Upper lobe of right lung (tissue), 1 donor: ENCODE results near the gene PTPRN2. TPM values are rescaled to one million over a fixed set of nuclear protein-coding genes. Genes with fewer than 3 reads are reported as not detected.
A peak's percentile ranks its signal among the peaks of the same experiment; 100 is the strongest.

Experiments
- ATAC-seq: fragments of 200-7000 bp; cut with Tn5 transposase; one replicate; pipeline ENCODE4 v1.9.1; 2020; ENCODE audit warnings: mild to moderate bottlenecking, moderate library complexity
- DNase-seq: peaks from one replicate; pipeline ENCODE4 v3.0.0-alpha.2; 2020
- H3K27ac ChIP-seq: fragments of 200-600 bp; one replicate; pipeline ENCODE4 v1.8.0; 2022
- H3K27me3 ChIP-seq: fragments of 200-600 bp; one replicate; pipeline ENCODE4 v1.8.0; 2022; ENCODE audit warnings: mild to moderate bottlenecking
- H3K36me3 ChIP-seq: fragments of 200-600 bp; one replicate; pipeline ENCODE4 v1.8.0; 2022
- H3K4me1 ChIP-seq: fragments of 200-600 bp; one replicate; pipeline ENCODE4 v1.8.0; 2022
- H3K4me3 ChIP-seq: fragments of 200-600 bp; one replicate; pipeline ENCODE4 v1.8.0; 2022; ENCODE audit warnings: mild to moderate bottlenecking
- H3K9me3 ChIP-seq: fragments of 200-600 bp; one replicate; pipeline ENCODE4 v1.8.0; 2022
- intact Hi-C: fragments of 100-400 bp; cut with DNase I; formaldehyde crosslinking; loops from one replicate; pipeline ENCODE4 v1.11.0; 2022
- total RNA-seq: library from RNA; stranded (reverse); fragmentation: NEBNext Ultra II Directional; extraction: Animal tissue kit (Norgen Biotek cat#: 25700); gene quantifications from one replicate; pipeline ENCODE4 v1.2.1, GENCODE V29; 2021
- TF ChIP-seq, protein P1 (sequence below): fragments of 200-600 bp; IDR thresholded peaks from one replicate; pipeline ENCODE4 v1.8.0; 2022; ENCODE audit warnings: antibody characterized with exemption
- donor health status: DM: no; HTN: yes; CAD: no; lungs with severe emphysema.

PTPRN2 gene
- total RNA-seq, 1 donor from 2014 or later: 4.9 TPM

DNA sequence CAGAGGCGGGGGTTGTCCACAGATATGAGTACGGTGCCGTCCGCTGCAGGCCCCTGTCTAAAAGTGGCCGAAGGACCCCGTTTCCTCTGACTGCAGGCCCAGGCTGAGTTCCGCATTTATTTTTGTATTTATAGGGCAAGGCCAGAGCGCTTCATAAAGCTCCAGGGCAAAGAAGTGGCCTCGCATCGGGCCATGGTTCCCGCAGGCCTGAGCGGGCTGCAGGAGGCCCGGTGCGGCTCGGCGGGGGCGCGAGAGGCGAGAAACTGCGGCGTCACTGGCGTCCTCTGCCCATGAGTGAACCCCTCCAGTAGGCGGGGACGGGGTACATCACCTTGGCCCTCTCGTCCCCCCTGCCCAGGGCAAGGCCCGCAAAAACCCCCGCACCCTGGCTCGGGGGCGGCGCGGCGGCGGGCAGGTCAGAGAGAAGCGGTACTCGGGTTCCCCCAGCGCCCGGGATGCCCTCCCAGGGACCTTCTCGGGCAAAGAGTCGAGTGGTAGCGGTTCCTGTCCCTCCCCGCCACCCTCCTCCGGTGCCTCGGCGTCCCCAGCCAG lies 895.1 kb downstream of the PTPRN2 start:
- no peak for DNase-seq
- peaks cover 68% of the 10 kb centered on the region for H3K27me3 ChIP-seq
- H3K4me3 ChIP-seq: no peak overlapping the region
- peaks cover 10% of the 10 kb centered on the region for H3K4me1 ChIP-seq
- intact Hi-C loops: no loop called here
- ATAC-seq: no peak
- no peak overlapping the region for H3K27ac ChIP-seq
- H3K9me3 ChIP-seq: no peaks in the 10 kb centered on the region
- TF ChIP-seq, protein P1, sequence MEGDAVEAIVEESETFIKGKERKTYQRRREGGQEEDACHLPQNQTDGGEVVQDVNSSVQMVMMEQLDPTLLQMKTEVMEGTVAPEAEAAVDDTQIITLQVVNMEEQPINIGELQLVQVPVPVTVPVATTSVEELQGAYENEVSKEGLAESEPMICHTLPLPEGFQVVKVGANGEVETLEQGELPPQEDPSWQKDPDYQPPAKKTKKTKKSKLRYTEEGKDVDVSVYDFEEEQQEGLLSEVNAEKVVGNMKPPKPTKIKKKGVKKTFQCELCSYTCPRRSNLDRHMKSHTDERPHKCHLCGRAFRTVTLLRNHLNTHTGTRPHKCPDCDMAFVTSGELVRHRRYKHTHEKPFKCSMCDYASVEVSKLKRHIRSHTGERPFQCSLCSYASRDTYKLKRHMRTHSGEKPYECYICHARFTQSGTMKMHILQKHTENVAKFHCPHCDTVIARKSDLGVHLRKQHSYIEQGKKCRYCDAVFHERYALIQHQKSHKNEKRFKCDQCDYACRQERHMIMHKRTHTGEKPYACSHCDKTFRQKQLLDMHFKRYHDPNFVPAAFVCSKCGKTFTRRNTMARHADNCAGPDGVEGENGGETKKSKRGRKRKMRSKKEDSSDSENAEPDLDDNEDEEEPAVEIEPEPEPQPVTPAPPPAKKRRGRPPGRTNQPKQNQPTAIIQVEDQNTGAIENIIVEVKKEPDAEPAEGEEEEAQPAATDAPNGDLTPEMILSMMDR: no peak
- no peaks in the 10 kb centered on the region for H3K36me3 ChIP-seq

DNA sequence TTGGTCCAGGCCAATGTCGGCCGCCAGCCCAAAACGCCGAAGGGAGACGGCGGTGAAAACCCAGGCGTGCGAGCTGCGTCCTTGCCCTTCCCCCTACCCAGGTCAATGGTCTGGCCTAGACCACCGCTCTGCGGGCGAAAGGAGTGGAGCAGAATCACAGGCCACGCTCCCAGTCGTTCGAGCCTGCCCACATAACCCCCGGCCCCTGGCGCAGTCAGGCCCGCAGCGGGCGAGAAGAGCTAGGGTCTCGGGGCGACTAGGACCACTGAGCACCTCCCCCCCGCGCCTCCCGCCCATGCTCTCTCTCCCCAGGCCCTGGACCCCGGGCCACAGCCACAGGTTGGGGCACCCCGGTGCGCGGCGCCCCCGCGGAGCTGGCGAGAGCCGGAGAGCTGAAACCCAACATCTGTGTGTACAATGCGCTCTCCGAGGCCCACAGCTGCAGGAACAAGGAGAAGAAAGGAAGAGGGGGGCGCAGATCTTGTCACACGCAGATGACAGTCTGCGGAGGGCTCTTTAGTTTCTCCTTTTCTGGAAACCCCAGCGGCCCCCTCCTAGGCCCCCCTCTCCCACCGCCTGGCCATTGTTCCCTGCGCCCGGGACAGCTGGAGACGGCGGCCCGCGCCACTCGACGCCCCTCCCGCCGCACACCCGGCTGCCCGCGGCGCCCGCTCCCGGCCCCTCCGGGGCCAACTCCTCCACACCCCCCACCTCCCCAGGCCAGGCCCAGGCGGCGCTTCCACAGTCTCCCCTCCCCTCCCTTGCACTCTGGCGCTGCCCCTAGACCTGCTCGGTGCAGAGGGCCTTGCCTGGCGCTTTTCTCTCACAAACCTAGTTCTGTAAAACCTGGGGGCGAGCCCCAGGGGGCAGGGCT lies 895.8 kb downstream of the PTPRN2 start:
- DNase-seq (peak; percentile 63), ATAC-seq (no peak)
- intact Hi-C loops: no loop called here
- TF ChIP-seq, protein P1: no peak
- H3K4me3 ChIP-seq: peak overlapping the region; percentile 34
- H3K4me1 ChIP-seq: peaks cover 10% of the 10 kb centered on the region
- no peaks in the 10 kb centered on the region for H3K36me3 ChIP-seq
- H3K27ac ChIP-seq: no peak overlapping the region
- H3K9me3 ChIP-seq: no peaks in the 10 kb centered on the region
- peaks cover 75% of the 10 kb centered on the region for H3K27me3 ChIP-seq

DNA sequence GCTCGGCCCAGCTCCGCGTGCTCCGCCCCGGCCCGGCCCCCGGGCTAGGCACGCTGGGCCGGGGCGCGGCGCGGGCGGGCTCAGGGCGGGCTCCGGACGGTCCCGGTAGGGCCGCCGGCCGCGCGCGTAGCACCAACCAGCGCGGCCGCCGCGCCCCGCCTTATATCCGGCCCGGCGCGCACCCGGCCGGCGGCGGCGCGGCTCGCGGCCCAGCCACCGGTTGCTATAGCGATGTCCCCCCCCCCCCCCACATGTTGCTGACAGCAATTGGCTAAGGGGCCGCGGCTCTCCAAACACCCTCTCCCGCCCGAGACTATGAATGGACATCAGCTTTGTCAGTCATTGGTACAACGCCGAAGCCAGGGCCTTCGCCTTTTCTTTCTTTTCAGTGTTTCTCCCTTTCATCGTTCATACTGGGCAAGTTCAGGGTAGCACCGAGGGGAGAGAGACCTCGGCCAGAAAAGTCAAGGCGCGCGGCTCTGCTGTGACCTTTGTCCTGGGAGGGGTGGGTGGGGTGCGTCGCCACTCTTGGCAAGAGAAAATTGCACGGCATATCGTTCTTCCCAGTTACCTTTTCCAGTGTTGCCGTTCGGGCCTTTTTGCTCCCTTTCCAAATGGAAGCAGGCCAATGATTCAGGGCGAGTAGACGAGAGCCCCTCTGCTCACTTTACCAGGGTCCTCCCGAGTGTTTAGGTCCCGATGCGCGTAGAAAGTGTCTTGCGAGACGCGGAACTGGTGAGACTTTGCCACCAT lies 896.6 kb downstream of the PTPRN2 start:
- Histone ChIP-seq H3K4me1 (peaks cover 10% of the 10 kb centered on the region), H3K27ac (no peak overlapping the region), H3K4me3 (peak overlapping the region; percentile 34), H3K36me3 (no peaks in the 10 kb centered on the region), H3K27me3 (peaks cover 83% of the 10 kb centered on the region), H3K9me3 (no peaks in the 10 kb centered on the region)
- intact Hi-C loops: no loop called here
- TF ChIP-seq, protein P1: no peak
- DNase-seq (peak; percentile 40), ATAC-seq (peak; percentile 54)

DNA sequence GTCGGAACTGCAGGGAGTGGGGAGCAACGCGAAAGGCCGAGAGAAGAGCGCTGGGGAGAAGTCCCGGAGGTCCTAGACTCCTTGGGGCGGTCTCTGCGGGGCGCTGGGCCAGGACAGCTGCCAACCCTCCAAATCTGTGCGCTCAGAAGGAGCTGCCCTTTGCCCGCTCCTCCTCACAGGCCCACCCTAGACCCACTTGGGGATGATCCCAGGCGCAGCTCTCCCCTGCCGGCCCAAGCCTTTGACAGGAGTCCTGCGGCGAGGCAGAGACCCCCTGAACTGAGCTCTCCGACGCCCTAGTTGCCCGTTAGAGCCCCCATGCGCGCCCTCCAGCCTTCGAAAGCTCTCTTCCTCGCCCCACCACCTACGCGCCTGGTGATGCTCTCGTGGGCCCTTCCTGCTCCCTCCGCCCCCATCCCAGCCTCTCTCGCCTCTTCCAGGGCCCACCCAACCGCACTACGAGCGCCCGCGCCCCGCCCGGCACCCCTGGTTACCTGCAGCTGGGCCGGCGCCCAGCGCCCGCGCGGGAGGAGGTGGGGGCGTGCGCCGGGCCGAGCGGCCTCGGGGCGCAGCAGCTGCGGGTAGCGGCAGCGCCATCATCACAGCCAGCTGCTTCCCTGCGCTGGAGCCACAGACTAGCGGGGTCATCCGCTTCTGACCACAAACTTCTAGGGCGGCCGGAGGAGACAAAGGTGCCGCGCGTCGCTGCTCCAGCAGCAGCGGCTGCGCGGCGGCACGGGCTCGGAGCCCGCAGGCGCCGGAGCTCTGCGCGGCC lies 897.4 kb downstream of the PTPRN2 start:
- peaks cover 10% of the 10 kb centered on the region for H3K4me1 ChIP-seq
- ATAC-seq: no peak
- H3K36me3 ChIP-seq: no peaks in the 10 kb centered on the region
- H3K27me3 ChIP-seq: peaks cover 87% of the 10 kb centered on the region
- H3K27ac ChIP-seq: no peak overlapping the region
- H3K9me3 ChIP-seq: no peaks in the 10 kb centered on the region
- TF ChIP-seq, protein P1: no peak
- intact Hi-C loops: no loop called here
- peak; percentile 48 for DNase-seq
- H3K4me3 ChIP-seq: peak overlapping the region; percentile 45

DNA sequence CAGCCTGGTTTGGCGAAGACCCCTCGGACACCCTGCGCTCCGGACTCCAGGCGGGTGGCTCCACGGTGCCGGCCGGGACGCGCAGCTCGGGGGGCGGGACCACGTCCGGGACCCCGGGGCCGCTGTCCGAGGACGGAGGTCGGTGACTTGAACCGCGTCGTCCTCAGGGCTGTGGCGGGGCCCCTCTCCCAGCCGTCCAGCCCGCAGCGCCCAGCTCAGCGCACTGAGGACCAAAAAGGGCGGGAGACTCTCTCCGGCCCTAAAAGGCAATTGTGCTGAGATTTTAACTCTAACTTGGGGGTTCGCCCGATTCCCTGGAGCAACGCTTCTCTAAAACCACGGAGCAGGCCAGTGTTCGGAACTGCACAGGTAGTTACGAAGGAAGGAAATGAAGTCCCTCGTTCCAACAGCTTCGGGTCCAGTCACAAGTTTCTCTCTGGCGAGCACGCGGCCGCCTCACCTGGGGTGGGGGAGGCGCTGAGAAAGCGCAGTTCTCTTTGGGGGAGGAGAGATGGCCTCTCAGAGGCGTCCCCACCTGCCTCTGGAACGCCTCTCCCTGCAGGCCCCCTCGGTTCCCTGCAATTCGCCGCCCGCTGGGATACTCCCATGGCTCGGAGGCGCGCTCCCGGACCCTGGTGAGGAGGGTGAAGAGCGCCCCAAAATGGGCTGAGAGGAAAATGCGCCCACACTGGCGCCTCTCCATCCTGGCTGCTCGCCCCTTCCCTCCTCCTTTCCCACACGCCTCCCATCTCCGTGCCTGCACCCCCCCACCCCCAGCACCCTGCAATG lies 898.2 kb downstream of the PTPRN2 start:
- Histone ChIP-seq H3K4me3 (peak overlapping the region; percentile 45), H3K27ac (no peak overlapping the region), H3K9me3 (no peaks in the 10 kb centered on the region), H3K36me3 (no peaks in the 10 kb centered on the region), H3K27me3 (peaks cover 94% of the 10 kb centered on the region), H3K4me1 (peaks cover 10% of the 10 kb centered on the region)
- DNase-seq (peak; percentile 48), ATAC-seq (no peak)
- intact Hi-C loops: no loop called here
- TF ChIP-seq, protein P1: no peak
